Caco-2 (cell line): ENCODE data around the gene CNTNAP5. TPM values are rescaled to one million over a fixed set of nuclear protein-coding genes. Genes with fewer than 3 reads are reported as not detected.
A peak's percentile ranks its signal among the peaks of the same experiment; 100 is the strongest.

Experiments
- BruUV-seq: library from RNA; stranded (reverse); fragments of 400-500 nt; replicated peaks from 2 replicates; lab custom pipeline; 2021; lab: Mats Ljungman, UMichigan
- CTCF ChIA-PET: fragments of 300-600 bp; sonication (Branson Sonifier 250); formaldehyde crosslinking; loops from one replicate; lab custom pipeline; 2022; ENCODE audit warnings: antibody characterized with exemption; lab: Charles Lee
- POLR2A ChIA-PET: fragments of 300-600 bp; sonication (Branson Sonifier 250); formaldehyde crosslinking; loops from one replicate; lab custom pipeline; 2022; ENCODE audit warnings: antibody characterized with exemption; lab: Charles Lee
- DNase-seq, 2 experiments: peaks; one replicate each; pipeline versions ENCODE4 v3.0.0 to v3.0.0-alpha.2; 2020 to 2022
- H3K27me3 ChIP-seq: replicated peaks from 2 replicates; pipeline ENCODE4 v1.6.0; 2011; ENCODE audit warnings: low read length; ENCODE audit not compliant: control insufficient read depth, insufficient read depth
- H3K36me3 ChIP-seq: 2 replicates; pipeline ENCODE4 v1.5.1; 2011; ENCODE audit warnings: low read length; ENCODE audit not compliant: control insufficient read depth, insufficient read depth
- H3K4me1 ChIP-seq: fragments of 250-450 bp; sonication (Bioruptor Pico); 2 replicates; pipeline ENCODE4 v1.5.1; 2020; ENCODE audit warnings: mild to moderate bottlenecking
- H3K4me3 ChIP-seq: 2 replicates; pipeline ENCODE4 v1.5.1; 2011; ENCODE audit warnings: low read depth, mild to moderate bottlenecking, control low read depth, low read length
- H3K9me3 ChIP-seq: fragments of 250-450 bp; sonication (Bioruptor Pico); 2 replicates; pipeline ENCODE4 v1.5.1; 2020; ENCODE audit warnings: mild to moderate bottlenecking, moderate library complexity
- H3K27ac Mint-ChIP-seq: one replicate; pipeline ENCODE4 v1.8.0; 2022; ENCODE audit warnings: mixed read lengths; ENCODE audit not compliant: unreplicated experiment
- H3K27me3 Mint-ChIP-seq: one replicate; pipeline ENCODE4 v1.8.0; 2022; ENCODE audit warnings: mixed read lengths; ENCODE audit not compliant: insufficient read depth, unreplicated experiment
- H3K36me3 Mint-ChIP-seq: one replicate; pipeline ENCODE4 v1.8.0; 2022; ENCODE audit warnings: mild to moderate bottlenecking, mixed read lengths; ENCODE audit not compliant: insufficient read depth, unreplicated experiment
- H3K4me1 Mint-ChIP-seq: one replicate; pipeline ENCODE4 v1.8.0; 2022; ENCODE audit warnings: low read depth, mixed read lengths; ENCODE audit not compliant: unreplicated experiment
- H3K4me3 Mint-ChIP-seq: one replicate; pipeline ENCODE4 v1.8.0; 2022; ENCODE audit warnings: mild to moderate bottlenecking, moderate library complexity, mixed read lengths; ENCODE audit not compliant: unreplicated experiment
- H3K9me3 Mint-ChIP-seq: one replicate; pipeline ENCODE4 v1.8.0; 2022; ENCODE audit warnings: mixed read lengths; ENCODE audit not compliant: unreplicated experiment
- intact Hi-C: fragments of 100-400 bp; cut with micrococcal nuclease; formaldehyde crosslinking; loops from one replicate; pipeline ENCODE4 v1.10.0; 2022; ENCODE audit not compliant: unreplicated experiment
- total RNA-seq: library from RNA; stranded (reverse); gene quantifications from 2 replicates; pipeline ENCODE4 v1.2.3, GENCODE V29; 2022
- TF ChIP-seq, protein P1 (sequence below), 2 experiments: fragments of 200-600 bp in 1 of 2; IDR thresholded peaks; 1 replicate in 1 of 2; 2 replicates in 1 of 2; pipeline versions ENCODE4 v1.5.1 to v1.8.0; 2011 to 2022; ENCODE audit warnings: antibody characterized with exemption in 1 of 2, control low read depth in 1 of 2, inconsistent platforms in 1 of 2, low read depth in 1 of 2, low read length in 1 of 2, mild to moderate bottlenecking in 1 of 2, moderate library complexity in 1 of 2; ENCODE audit not compliant: insufficient read depth in 1 of 2, severe bottlenecking in 1 of 2, unreplicated experiment in 1 of 2

Gene CNTNAP5
- total RNA-seq, 1 experiment from 2014 or later, result 0.14 TPM

DNA sequence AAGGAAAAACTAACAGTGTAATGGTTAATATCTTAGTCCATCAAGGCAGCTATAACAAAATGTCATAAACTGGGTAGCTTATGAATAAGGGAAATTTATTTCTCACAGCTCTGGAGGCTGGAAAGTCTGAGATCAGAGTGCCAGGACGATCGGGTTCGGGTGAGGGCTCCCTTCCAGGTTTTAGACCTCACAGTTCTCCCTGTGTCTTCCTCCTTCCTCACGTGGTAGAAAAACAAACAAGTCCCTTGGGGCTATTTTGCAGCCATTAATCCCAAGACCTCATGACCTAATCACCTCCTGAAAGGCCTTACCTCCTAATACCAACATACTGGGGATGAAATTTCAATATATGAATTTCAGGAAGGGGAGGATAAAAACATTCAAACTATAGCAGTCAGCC lies 455.9 kb downstream of the CNTNAP5 start:
- Mint-ChIP-seq H3K9me3 (no peaks in the 10 kb centered on the region), H3K27me3 (peaks cover 2% of the 10 kb centered on the region), H3K36me3 (no peaks in the 10 kb centered on the region), H3K4me3 (no peak overlapping the region), H3K27ac (no peak overlapping the region), H3K4me1 (no peaks in the 10 kb centered on the region)
- ChIA-PET POLR2A (no interaction called here), CTCF (interaction anchor here (0.6 kb wide), 1 partner anchor 31 kb away, joined by 5 read pairs; no protein-coding TSS in a partner anchor)
- TF ChIP-seq, protein P1, sequence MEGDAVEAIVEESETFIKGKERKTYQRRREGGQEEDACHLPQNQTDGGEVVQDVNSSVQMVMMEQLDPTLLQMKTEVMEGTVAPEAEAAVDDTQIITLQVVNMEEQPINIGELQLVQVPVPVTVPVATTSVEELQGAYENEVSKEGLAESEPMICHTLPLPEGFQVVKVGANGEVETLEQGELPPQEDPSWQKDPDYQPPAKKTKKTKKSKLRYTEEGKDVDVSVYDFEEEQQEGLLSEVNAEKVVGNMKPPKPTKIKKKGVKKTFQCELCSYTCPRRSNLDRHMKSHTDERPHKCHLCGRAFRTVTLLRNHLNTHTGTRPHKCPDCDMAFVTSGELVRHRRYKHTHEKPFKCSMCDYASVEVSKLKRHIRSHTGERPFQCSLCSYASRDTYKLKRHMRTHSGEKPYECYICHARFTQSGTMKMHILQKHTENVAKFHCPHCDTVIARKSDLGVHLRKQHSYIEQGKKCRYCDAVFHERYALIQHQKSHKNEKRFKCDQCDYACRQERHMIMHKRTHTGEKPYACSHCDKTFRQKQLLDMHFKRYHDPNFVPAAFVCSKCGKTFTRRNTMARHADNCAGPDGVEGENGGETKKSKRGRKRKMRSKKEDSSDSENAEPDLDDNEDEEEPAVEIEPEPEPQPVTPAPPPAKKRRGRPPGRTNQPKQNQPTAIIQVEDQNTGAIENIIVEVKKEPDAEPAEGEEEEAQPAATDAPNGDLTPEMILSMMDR (IDR thresholded peaks at IDR 0.05; ENCODE audit: insufficient read depth in 1 of 2, low read depth in 1 of 2, low read length in 1 of 2, severe bottlenecking in 1 of 2, unreplicated experiment in 1 of 2), result no peak
- Histone ChIP-seq H3K4me3 (no peak overlapping the region), H3K36me3 (no peaks in the 10 kb centered on the region), H3K9me3 (no peaks in the 10 kb centered on the region), H3K27me3 (no peaks in the 10 kb centered on the region), H3K4me1 (no peaks in the 10 kb centered on the region)
- BruUV-seq, result no TSS peak
- intact Hi-C loops, result no loop called here
- no peak for DNase-seq

DNA sequence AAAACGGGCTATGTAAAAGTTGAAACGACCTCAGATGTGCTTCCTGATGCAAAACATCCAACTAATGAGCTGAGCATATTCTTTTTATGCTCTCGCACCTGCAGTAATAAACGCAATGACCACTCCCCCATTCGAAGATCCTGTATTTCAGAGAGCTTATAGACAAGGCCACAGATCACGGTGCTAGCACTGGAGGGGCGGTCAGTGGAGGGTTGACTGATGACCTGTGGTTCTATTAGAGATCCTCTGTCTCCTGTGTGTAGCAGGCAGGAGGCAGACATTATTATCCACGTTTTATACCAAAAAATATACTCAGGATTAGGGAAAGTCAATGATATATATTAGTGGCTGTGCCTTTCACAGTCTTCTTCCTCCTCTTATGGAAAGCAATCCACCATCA lies 457.0 kb downstream of the CNTNAP5 start:
- no TSS peak for BruUV-seq

GRCh38 chr2:124482551-124482950 lies 457.5 kb downstream of the CNTNAP5 start:
- H3K4me3 Mint-ChIP-seq, result no peak overlapping the region

More for the DNA sequence above, 457.0 kb downstream of the CNTNAP5 start:
- no peaks in the 10 kb centered on the region for H3K4me1 Mint-ChIP-seq
- Histone ChIP-seq H3K27me3 (no peaks in the 10 kb centered on the region), H3K4me3 (no peak overlapping the region), H3K9me3 (no peaks in the 10 kb centered on the region), H3K4me1 (no peaks in the 10 kb centered on the region), H3K36me3 (no peaks in the 10 kb centered on the region)
- TF ChIP-seq, protein P1 (IDR thresholded peaks at IDR 0.05; ENCODE audit: insufficient read depth in 1 of 2, low read depth in 1 of 2, low read length in 1 of 2, severe bottlenecking in 1 of 2, unreplicated experiment in 1 of 2), result no peak
- no peak overlapping the region for H3K4me3 Mint-ChIP-seq
- H3K9me3 Mint-ChIP-seq, result no peaks in the 10 kb centered on the region
- intact Hi-C loops, result no loop called here
- POLR2A ChIA-PET, result no interaction called here
- CTCF ChIA-PET, result no interaction called here
- H3K27me3 Mint-ChIP-seq, result peaks cover 2% of the 10 kb centered on the region
- H3K36me3 Mint-ChIP-seq, result no peaks in the 10 kb centered on the region
- H3K27ac Mint-ChIP-seq, result no peak overlapping the region
- DNase-seq, result no peak

More at GRCh38 chr2:124482551-124482950, 457.5 kb downstream of the CNTNAP5 start:
- TF ChIP-seq, protein P1 (IDR thresholded peaks at IDR 0.05; ENCODE audit: insufficient read depth in 1 of 2, low read depth in 1 of 2, low read length in 1 of 2, severe bottlenecking in 1 of 2, unreplicated experiment in 1 of 2), result no peak
- intact Hi-C loops, result no loop called here
- H3K27ac Mint-ChIP-seq, result peak overlapping the region; percentile 20
- no peaks in the 10 kb centered on the region for H3K36me3 Mint-ChIP-seq
- Histone ChIP-seq H3K36me3 (no peaks in the 10 kb centered on the region), H3K4me1 (no peaks in the 10 kb centered on the region), H3K9me3 (no peaks in the 10 kb centered on the region), H3K4me3 (no peak overlapping the region), H3K27me3 (no peaks in the 10 kb centered on the region)
- no peaks in the 10 kb centered on the region for H3K4me1 Mint-ChIP-seq
- CTCF ChIA-PET, result no interaction called here
- POLR2A ChIA-PET, result no interaction called here
- no TSS peak for BruUV-seq
- H3K27me3 Mint-ChIP-seq, result peaks cover 2% of the 10 kb centered on the region
- DNase-seq, result no peak
- no peaks in the 10 kb centered on the region for H3K9me3 Mint-ChIP-seq
